ENCODE measurements around the gene HAPLN2.

- TF ChIP-seq CTCF (IDR thresholded peaks at IDR 0.05; ENCODE audit: poor library complexity) (no peak), EZH2 (IDR thresholded peaks at IDR 0.05; ENCODE audit: borderline replicate concordance) (no peak)
Measured at GRCh38 chr1:156641761-156642264, 22.6 kb downstream of the HAPLN2 start, which contains the start of gene BCAN.

Data from hepatocyte (in vitro differentiated cells).